NCI-H2227 treated with DMSO at 0.1 percent for 48 hours (cell line): ENCODE data around the gene PAK1.

ENCODE experiments used
- DNase-seq: peaks from one replicate; lab custom pipeline; 2025; lab: John Stamatoyannopoulos, UW

Gene PAK1

DNA sequence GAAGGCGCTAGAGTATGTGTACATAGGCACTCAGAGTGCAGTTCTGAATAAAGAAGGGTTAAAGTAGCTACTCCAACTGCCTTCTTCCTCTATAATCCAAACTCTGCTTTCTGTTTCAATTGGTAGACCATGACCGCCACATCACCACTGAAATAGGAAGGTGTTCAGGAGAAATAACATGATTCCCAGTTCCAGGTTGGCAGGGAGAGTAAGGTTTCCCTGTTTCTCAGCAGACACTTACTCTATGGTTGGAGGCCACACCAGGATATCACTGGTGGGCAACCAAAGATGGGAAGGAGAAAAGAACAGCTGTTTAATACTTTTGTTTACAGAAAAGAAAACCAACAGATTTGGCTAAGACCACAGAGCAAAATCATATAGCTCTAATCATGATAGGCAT, 37.9 kb downstream of the PAK1 start:
- DNase-seq = no peak

DNA sequence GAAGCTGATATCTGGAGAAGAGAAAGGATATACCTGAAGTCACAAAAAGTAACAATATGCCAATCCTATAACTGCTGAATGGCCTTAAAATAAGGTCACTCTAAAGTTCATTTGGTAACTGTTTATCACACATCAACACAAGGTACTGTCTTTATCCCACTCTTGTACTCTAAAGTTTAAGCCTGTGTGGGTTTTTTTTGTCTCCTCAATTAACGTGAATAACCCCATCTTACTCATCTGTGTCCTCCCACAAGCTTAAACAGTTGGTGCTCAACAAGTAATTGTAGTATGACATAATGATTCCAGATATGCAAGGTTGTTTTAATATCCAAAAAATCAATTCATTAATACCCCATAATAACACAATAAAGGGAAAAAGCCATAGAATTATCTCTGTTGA, 42.1 kb downstream of the PAK1 start:
- DNase-seq = no peak

DNA sequence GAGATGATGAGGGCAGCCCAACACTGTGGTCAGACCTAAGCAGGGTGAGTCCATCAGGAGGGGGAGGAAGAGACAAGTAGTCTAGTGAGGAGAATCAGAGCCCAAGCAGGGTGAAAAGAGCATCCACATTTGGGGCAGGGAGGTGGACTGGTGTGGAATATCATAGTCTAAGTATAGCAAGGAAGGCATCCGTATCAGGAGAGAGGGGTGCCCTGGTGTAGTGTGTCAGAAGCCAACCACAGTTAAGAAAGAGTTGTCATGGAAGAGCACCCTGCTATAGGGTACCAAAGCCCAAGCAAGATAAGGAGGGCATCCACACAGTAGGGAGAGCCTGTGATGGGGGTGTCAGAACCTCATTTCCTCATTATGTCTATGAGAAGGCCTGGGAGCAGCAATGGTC, 45.3 kb downstream of the PAK1 start:
- no peak for DNase-seq

DNA sequence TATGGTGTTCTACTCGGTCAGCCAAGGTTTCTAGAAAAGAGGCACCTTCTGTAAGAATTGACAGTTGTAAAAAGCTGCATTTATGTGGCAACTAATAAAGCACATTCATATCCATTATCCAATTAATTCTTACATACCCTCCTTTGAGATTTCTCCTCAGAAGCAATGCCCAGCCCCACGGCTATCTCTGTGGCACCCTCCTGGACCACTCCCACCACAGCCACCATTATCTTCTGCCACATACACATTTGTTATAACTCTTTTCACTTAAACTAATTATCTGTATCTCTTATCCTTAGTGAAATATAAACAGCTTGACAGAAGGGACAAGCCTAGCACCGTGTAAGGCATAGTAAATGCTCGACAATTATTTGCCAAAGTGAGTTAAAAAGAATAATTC, 48.5 kb downstream of the PAK1 start:
- no peak for DNase-seq

DNA sequence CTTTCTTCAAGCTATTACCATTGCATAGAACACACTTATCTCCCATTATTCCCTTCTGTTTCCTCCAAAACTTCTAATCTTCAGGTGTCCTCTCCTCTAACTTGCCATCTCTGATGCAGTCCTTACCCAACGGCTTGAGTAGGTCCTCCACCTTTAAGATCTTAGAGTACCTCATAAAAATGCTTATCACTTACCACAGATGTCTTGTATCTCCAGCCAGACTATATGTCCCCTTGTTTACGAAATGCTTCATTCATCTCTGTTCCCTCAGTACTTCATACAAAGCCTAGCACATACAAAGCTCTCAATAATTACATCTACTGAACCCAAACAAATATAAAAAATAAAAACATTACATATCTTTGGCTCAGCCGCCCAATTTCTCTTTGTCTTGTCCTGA, 49.2 kb downstream of the PAK1 start:
- no peak for DNase-seq

DNA sequence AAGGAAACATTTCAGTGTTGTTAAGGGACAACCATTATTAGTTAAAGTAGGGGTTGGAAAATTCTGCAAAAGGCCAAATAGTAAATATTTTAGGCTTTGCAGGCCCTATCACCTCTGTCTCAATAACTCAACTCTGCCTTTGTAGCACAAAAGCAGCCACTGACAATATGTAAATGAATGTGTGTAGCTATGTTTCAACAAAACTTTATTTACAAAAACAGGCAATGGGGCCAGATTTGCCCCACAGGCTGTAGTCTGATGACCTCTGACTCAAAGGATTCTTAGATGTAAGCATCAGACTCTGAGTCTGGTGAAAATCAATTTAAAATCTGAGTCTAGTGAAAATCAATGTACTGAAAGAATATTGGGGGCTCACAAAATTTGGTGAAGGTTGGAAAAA, 50.3 kb downstream of the PAK1 start:
- DNase-seq = no peak

DNA sequence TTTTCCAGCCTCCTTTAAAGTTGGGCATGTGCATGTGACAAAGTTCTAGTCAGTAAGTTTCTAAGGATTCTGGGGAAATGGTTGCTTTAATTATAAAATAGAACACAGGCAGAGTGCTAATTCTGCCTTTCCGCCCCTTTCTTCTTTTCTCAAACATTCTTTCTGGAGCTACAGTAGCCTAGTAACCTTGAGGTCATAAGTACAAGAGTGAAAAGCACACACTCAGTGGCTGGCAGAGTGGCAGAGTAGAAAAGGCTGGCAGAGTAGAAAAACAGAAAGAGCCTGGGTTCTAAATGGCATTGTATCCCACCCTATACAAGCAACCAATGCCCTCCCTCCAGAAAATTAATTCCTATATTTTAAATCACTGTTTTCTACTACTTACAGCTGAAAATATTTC, 51.2 kb downstream of the PAK1 start:
- no peak for DNase-seq

DNA sequence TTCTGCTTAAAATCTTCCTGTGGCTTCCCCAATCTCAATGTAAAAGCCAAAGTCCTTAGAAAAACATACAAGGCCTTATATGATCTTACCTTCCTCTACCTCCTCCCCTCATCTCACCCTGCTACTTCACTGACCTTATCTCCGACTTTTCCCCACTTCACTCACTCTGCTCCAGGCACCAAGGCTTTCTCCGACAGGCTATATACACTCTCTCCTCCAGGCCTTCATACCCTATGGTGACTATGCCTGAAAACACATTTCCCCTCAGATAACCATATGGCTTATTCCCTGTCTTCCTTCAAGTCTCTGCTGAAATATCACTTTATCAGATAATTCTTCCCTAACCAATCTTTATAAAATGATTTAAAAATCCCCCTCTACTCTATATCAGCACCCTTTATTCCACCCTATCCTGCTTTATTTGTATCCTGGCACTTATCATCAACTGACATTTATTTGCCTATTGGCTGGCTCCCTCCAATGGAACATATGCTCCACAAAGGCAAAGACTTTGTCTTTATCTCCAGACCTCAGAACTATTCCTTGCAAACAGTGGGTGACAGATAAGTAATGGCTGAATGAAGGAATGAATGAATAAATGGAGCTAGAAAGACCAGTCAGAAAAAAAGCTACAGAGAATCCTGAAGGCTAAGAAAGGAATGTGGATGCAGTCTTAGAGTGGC, 52.7 kb downstream of the PAK1 start:
- no peak for DNase-seq

DNA sequence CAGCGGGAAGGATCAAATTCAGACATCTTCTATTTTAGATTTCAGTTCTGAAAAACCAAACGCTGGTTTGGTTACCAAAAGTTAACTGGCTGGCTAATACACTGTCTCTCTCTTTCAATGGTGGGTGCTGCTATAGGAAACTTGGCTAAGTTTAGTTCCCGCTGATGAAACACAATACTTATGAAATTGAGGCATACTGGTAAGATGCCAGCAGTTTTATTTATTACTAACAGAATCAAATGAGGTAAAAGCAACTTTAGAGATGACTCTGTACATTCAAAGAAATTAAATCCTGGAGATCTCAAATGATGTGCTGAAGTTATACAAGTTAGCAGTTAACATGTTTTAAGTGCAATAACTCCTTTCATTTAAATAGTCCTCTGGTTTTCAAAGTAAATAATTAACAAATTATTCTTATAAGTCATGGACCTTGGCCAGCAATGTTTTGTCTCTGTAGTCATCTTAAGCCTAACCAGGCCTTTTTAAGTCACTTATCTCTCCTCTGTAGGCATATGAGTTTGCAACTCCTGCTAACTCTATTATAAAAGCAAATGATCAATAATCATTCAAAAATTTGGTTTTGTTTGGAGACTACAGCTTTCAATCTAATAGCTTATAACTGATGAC, 54.8 kb downstream of the PAK1 start:
- DNase-seq = no peak

DNA sequence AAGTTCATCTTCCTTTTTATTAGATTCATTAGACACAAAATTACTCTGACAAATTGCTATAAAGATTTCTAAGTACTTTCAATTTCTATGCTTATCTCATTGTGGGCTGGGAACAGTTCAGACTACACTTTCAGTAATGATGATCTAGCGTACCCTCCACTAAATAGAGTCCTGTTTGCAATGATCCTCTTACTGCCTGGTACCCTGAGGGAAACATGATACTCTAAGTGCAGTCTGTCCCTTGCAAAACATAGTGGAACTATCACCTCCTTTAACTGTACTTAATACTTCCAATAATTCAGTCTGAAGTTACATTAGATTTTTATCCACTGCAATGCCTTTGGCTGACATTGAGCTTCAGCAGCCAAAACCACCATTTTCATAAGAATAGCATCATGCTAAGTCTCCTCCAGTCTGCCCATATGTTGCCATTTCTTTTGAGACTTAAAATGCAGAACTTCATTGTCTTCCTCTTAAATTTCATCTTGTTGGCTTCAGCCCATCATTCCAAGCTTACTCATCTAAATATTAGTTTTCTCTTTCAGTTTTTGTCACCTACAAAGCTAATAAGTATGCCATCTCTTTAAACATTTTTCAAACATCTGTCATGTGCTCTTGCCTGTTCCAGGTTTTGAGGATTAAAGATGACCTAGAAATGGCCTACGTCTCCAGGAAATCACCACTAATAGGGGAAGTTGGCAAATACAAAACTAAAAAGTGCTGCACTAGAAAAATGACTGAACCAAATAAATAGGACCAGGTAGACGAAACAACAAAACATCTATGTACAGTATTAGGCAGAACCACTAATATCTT, 55.5 kb downstream of the PAK1 start:
- no peak for DNase-seq

DNA sequence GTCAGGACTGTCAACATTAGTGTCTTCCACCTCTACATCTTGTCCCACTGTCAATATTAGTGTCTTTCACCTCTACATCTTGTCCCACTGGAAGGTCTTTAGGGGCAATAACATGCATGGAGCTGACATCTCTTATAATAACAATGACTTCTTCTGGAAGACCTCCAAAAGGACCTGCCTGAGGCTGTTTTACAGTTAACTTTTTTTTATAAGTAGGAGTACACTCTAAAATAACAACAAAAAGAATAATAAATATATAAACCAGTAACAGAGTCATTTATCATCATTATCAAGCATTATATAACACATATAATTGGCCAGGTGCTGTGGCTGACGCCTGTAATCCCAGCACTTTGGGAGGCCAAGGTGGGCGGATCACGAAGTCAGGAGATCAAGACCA, 57.5 kb downstream of the PAK1 start:
- no peak for DNase-seq

DNA sequence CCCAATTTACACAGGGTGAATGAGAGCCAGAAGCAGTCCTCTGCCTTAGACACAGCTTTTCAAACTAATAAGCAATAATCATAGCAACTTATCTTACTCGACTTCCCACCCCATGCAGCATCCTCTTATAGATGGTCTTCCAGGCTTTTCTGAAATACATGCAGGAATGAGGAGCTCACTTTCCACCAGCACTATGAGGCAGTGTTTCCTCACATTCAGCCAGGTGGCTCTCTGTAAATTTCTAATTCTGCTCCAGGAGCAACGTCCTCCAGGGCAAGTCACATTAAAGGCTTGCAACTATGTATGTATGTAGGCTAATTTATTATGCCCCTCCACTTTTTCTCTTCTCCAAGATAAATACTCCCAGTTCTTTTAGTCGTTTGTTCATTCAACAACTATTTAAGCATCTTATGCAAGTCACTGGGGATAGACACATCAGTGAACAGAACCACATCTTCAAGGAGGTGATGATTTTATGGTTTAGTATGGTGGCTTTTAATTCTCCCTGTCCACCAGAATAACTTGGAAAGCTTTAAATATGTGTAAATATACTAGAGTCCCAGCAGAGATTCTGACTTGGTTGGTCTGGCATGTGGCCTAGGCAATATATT, 59.9 kb downstream of the PAK1 start:
- DNase-seq = no peak

DNA sequence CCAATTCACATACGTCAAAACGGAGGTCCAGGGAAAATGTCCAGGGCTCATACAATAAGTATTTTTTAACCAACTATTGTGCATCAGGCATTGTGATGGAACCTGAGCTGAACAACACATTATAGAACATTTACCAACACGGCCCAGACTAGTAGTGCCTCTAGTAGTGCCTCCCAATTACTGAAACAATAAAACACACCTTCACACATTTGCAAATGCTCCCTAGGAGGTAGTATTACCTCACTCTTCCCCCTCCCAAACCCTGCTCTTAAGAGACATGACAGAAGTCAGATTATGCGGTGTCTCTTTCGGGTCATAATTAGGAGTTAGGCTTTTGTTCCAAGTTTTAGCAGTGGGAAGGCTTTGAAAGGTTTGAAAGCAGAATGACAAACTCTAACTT, 61.1 kb downstream of the PAK1 start:
- DNase-seq = no peak

DNA sequence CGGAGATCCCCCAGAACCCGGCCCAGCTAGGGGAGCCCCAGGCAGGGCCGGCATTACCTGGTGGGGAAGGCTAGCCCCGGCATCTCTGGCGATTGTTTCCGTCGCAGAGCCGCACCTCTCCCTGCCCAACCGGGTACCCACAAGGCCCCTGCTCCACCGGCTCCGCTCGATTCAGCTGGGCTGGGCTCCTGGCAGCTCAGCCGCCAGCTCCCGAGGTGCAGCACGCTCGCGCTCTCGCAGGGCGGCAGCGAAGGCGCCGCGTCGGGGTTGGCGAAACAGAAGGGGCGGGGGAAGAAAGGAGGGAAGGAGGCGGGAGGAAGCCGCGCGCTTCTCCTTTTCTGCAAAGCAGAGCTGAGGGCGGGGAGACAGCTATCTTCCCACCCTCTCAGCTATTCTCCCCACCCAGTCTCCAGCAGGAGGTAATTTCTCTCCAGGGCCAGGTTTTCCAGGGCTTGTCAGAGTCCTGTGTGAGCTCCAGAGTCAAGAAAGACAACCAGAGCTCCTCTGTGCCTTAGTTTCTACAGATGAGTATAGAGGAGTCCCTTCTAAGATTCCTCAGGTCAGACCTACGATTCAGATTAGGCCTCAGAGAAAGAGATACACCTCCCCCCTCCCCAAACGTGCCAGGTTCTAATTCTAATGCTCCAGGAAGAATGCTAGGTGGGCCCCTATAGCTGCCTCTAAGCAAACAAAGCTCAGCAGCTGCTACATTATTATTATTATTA, 62.0 kb downstream of the PAK1 start:
- peak; percentile 91 for DNase-seq

DNA sequence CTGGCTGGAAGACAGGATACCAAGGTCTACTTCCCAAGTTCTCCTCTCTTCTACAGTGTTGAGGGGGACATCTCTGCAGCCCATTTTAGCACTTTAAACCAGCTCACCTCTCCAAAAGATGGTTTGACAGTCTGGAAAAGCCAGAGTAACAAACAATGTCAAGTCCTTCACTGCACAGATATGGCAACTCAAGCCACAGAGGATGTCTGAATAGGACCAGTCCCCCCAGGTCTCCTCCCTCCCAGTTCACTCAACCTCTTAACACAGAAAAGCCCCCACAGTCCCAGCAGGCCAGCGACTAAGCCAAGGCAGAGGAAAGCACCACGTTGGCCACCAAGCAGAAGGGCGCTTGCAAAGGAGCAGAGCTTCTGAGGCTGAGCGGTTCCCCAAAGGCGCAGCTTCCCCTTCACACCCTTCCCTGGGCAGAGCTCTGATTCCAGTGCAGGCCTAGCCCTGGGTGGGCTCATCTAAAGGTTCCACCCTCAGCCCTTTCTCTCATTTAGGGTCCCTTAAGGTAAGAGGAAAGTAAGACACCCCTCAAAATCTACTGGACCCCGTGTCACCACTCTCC, 62.7 kb downstream of the PAK1 start:
- no peak for DNase-seq

DNA sequence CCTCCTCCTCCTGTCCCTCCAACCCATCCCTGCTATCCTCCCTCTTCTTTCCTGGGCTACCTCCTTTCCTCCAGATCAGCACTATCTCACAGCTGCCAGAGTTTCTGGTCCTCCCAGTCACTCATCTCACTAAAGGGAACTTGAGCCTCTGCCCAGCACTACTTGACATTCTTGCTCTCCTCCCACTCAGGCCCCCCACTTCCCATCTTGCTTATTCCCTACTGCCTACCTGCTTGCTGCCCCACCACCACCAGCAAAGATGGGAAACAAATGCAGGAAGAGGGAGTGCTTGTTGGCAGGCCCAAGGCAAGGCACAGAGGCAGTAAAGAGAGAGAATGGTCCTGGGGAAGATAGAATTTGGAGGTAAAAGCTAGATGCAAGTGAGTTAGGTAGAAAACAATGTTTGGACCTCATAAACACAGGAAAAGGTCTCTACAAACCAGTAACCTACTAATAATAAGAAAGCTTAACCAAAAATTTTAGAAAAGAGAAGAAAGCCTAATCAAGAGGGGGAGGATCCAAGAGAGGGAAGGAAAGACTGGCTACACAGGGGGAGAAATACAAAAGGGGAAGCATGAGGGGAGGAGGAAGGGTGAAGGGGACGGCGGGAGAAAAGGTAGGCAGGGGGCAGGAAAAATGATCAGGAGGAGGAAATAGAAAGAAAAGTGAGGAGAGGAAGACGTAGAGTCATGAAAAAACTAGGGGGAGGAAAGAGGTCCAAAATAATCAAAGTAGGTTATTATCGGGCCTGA, 63.6 kb downstream of the PAK1 start:
- no peak for DNase-seq

DNA sequence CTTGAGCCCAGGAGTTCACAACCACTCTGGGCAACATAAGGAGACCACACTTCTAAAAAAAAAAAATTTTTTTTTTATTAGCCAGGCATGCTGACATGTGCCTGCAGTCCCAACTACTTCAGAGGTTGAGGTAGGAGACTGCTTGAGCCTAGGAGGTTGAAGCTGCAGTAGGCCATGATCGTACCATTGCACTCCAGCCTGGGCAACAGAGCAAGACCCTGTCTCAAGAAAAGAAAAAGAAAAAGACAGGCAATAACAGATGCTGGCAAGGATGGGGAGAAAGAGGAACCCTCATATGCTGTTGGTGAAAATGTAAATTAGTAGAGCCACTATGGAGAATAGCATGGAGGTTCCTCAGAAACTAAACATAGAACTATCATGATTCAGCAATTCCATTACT, 64.8 kb downstream of the PAK1 start:
- no peak for DNase-seq

DNA sequence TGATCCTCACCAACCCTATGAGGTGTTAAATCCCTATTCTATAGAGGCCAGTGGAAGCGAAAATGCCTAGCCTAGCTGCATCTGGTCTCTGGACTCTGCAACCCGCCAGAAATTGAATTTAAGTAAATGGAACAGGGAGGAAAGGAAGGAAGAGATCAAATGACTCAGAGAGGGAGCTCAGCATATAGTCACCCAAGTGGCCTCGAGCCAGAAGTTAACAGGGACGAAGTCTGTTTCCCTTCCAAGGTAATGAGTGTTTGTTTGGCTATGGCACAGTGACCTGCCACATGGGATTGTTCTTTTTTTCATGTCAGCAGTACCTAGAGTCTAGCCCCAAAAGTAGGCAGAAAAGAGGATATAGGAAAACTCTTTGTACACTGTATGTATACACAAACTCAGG, 66.3 kb downstream of the PAK1 start:
- no peak for DNase-seq

DNA sequence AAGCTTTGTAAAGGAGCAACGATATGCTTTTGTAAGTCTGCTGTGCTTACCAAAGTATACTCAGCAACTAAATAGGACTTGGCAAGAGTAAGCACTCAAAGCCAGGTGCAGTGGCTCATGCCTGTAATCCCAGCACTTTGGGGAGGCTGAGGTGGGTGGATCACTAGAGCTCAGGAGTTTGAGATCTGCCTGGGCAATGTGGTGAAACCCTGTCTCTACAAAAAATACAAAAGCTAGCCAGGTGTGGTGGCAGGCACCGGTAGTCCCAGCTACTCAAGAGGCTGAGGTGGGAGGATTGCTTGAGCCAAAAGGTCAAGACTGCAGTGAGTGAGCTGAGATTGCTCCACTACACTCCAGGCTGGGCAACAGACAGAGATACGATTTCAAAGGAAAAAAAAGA, 67.5 kb downstream of the PAK1 start:
- DNase-seq = no peak

DNA sequence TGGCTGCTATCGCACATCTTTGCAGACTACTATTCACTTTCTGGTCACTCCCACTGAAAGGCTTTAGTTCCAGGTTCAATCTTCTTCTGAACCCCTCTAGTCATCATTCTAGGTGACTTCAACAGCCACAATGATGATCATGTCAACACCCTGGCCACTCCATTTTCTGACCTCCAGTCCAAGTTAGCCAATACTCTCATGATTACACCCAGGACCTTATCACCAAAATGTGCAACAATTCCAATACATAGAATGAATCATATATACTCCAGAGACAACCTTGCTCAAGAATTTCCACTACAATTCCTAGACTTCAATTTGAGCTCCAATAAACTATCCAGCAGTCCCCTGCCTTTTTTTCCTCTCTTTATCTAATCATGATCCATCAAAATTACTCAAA, 70.7 kb downstream of the PAK1 start:
- no peak for DNase-seq

DNA sequence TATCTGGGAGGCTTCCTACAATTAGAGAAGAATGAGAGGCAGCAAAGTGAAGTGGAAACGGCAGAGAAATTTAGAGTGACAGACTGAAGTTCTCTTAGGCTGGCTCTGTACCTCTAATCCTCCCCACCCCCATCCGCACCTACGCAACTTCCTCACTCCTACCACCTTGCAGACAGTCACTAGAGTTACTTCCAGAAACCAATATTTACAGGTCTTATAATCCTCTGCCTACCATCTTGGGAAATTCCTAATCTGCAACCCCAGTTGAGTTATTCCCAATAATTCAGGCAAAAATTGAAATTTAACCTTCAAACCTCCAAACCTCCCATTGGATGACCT, 71.7 kb downstream of the PAK1 start:
- DNase-seq = no peak
